HG03045 (cell line): ENCODE data around the gene CHRNB2.
A peak's percentile ranks its signal among the peaks of the same experiment; 100 is the strongest.

Experiments
- ATAC-seq: cut with Tn5 transposase; IDR thresholded peaks from one replicate; pipeline ENCODE4 v1.9.1; 2021; ENCODE audit warnings: mild to moderate bottlenecking, moderate library complexity; ENCODE audit not compliant: unreplicated experiment

Gene CHRNB2

DNA sequence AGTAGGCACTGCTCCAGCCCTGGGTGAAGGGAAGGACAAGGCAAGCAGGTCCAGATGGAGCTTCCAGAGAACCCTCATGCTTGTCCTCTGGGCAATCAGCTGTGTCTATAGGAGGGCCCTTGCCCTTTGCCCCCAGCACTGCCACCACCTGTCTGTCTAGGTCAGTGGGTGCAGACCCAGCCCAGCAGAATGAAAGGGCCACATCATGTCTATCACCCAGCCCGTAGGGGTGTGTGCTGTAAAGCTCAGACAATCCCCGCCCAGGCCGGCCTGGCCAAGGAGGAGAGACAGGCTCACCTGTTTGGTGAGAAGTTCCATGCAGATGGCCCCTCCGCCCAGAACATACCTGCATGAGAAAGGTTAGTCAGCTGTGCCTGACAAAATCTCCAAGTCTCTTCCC lies 16.1 kb upstream of the CHRNB2 start:
- no peak for ATAC-seq

DNA sequence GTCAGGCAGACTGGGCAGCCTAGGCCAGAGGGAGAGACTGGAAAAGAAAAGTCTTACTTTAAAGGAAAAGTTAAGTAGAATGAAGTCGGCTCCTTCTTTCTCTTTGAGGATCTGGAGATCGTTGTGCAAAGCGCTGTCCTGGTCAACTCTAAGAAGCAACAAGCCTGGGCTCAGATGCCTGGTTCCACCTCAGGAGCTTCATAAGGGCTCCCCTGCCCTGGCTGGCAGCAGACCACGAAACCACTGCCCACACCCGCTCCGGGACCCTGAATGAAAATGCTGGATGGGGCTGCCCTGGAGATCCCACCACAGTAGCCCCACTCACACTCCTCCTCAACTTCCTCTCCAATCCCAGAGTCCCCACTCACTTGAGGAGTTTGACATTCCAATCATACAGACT lies 15.5 kb upstream of the CHRNB2 start:
- no peak for ATAC-seq

DNA sequence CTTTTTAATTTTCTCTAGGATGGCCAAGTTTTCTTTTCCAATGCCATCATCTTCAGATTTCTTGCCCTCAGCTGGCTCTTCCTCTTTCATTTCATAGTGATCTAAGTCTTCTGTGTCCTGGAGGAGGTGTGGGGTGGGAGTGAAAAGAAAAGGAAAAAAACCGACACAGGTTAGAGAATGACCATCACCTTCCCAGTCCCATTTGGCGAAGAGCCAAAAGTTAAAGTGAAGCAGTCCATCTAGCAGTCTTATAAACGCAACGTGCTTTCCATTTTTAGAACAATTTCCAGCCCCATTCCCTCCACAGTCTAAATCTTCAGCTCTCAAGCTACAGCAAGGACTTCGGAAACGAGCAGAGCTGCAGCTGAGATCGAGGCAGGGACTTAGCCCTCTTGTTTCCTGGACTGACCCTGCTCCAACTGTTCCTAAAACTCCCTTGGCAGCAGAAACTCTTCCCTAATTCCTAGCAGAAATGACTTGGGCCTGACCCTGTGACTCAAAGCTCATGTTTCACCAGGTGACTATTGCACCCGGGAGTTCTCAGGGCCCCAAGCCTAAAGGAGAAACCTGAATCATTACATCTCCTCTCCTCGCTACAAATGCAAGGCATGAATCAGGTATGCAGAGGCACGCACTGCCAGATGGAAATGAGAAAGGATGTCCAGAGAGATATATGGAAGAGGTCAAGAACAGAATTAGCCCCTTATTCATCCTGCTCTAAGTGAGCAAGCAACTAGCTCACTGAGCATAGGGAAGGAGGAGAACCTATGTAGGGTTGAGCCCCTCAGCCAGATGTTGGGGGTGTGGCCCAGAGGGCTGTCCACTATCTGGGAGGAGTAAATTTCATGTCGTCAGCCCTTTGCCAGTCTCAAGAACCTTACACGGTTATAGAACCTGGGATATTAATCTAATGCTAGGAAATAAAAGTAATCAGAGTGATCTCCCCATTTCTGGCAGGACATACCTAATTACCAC lies 14.2 kb upstream of the CHRNB2 start:
- ATAC-seq: no peak

DNA sequence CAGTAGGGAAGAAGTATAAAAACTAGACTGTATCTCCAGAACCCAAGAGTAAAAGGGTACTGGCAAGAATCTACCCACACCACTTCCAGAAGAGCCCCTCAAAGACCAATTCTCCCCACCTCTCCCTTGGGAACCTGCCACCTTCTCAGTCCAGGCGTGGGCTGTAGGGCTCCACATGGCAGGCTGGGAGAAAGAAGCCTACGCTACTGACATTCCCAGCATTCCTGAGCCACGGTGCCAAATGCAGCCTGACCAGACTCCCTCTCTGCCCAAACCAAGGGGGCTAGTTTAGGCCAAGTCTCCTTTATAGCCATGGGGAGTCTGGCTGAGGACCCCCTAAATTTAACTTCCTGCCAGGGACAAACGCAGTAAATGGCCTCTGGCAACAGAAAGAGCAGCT lies 11.2 kb upstream of the CHRNB2 start:
- ATAC-seq: no peak

DNA sequence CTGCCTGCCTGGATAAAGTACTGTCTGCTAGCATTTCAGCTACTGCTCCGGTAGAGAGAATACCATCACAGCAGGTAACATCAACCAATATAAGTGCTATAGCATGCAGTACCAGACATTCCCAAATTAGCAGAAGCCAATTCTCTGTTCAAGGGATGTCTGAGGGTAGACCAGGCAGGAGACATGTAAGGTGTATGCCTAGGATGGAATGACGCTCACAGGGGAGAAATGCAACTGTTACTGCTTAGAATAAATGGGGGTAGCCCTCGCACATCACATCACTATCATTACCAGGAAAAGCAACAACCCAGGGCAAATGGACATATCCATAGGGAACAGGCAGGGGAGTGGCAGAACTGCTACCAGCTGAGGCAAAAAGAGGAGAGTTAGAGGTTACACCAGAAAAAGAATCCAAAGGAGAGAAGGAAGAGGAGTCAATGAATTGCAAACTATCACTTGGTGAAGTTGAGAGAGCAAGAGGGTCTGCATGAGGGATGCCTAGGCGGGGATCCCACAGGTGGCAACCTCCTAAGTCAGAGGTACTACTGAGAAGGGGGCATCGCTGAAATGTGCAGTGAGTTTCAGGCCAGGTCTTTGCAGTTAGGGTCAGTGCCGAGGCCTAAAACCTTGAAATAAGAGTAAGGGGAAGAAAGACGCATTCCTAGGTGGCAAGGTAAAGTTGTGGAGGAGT lies 10.2 kb upstream of the CHRNB2 start:
- no peak for ATAC-seq

DNA sequence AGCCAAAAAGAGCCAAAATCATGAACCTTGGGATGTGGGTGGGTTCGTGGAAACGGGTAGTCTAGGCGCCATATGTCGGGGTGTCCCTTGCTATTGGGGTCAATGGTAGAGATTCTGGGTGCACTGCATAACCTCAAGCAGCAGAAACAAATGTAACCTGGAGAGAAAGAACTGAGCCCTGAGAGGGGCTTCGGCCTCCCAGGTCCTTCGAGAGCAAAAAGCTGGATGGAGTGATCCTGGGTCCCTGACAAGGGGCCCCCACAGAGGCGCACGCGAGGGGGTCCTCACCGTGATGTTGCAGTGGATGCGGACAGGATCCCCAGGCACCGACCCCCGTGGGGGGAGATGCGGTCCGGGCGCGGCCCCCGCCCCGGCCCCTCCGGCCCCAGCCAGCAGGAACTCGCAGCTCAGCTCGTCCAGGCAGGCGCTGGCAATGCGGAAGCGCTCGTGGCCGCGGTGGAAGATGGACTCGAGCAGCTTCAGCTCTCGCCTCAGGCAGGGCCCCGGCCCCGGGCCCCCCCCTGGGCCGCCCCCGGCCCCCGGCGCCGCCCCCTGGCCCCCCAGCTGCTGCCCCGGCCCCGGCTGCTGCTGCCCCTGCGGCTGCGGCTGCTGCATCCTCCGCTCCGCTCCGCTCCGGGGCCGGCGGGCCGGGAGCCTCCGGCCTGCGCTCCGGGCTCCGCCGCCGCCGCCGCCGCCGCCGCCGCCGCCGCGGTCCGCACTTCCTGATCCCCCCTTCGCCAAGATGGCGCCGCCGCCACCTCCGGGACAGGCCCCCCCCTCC lies 9.4 kb upstream of the CHRNB2 start, which contains the start of gene UBE2Q1:
TSS of gene UBE2Q1 (minus strand) at position 724 of the 781 bp plus-strand sequence. CDS start at position 615, 109 bp downstream.
- ATAC-seq: peak; percentile 11

DNA sequence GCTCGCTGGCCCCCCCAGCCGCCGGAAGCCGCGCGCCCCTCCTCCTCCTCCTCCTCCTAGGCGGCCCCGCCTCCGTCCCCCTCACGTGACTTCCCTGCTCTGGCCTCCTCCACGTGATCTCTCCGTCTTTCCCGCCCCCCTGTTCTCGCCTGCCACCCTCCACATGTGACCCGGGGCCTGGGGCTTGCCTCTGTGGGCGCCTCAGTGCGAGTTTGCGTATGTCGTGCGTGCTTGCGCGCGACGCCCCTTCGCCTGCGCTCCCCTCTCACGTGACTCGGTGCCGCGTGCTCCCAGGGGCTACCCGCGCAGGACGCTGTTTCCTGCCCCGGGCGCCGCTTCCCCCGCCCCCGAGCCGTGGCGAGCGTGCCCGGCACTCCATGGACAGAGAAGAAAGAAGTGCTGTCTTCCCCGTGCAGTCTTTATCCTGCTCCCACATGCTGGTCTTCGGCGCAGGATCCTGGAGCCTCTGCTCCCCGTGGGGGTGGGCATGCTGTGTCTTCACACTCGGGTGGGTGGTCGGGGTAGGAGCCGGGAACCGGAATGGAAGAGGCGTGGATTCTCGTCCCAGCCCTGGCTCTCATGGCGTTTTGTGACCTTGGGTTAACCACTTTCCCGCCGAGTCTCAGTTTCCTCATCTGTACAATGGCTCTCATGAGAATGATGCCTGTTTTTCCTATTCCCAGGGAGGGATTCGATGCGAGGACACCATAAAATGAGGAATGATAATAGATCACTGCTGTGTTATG lies 8.7 kb upstream of the CHRNB2 start:
- ATAC-seq: peak; percentile 84

DNA sequence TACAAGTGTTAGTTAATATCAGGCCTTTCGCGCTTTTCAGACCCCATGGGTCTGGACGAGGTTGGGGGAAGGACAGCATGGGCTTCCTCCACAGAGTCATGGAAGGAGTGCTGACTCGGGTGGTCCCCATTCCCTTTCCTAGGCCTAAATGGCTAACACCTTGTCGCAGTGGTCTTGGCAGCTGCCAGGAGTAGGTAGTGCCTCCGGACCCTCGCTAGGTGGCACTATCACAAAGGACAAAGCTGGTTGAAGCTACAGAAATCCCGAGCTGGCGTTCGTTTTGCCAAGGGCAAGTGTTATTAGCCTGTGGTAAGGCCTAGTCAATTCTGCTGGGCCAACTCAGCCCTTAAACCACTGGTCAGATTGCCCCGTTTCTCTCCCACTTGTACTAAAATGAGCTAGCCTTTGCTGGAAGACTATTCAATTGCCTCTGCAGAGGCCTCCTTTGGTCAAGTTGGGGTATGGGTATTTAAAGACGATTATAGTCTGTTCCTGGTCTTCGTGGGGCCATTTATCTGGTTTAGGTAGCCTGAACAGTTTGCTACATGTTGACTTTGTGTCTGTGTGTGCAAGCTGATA lies 8.0 kb upstream of the CHRNB2 start:
- ATAC-seq: peak; percentile 36

DNA sequence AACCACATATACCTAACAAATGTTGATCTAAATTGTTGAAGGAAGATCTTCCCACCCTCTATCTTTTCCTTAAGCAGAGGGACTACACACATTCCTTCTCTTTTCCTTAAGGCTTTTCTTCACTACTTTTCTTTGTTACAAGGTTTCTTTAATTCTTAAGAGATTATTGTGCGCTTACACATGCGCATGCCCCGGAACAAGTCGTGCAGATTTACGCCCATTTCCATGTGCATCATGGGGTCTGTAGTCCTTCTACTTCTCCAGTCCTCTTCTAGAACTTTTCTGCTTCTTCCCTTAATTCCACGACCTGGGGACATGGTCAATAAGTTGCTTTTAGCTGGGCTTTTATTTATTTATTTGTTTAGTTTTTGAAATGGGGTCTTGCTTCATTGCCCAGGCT lies 1.7 kb upstream of the CHRNB2 start:
- no peak for ATAC-seq

DNA sequence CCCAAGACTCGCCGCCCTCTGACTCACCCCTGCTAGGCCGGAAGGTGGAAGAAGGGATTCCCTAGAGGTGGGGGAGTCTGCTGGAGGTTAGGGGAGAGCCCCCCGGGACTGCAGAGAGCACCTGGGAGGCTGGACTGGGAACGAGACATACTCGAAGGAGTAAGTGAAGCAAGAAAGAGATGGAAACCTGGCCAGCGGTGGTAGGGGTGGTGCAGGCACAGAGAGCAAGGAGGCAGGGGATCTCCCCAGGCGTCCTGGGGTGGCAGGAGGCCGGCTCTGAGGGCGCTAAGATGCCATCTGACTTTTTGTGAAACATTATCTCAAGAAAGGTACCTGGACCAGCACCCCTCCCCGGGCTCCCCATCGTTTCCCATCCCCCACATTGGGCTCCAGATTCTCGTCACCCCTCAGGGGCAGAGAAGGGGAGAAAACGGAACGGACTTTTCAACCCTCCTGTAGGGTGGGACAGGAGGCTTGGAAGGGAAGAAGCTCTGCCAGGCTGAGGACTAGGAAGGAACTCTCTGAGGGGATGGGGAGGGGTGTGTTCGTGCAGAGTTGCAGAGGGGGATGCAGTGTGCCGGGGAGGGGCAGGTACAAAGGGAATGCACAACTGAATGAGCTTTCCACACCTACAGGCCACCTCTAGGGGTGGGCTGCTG lies 708 bp downstream of the CHRNB2 start:
- ATAC-seq: no peak

DNA sequence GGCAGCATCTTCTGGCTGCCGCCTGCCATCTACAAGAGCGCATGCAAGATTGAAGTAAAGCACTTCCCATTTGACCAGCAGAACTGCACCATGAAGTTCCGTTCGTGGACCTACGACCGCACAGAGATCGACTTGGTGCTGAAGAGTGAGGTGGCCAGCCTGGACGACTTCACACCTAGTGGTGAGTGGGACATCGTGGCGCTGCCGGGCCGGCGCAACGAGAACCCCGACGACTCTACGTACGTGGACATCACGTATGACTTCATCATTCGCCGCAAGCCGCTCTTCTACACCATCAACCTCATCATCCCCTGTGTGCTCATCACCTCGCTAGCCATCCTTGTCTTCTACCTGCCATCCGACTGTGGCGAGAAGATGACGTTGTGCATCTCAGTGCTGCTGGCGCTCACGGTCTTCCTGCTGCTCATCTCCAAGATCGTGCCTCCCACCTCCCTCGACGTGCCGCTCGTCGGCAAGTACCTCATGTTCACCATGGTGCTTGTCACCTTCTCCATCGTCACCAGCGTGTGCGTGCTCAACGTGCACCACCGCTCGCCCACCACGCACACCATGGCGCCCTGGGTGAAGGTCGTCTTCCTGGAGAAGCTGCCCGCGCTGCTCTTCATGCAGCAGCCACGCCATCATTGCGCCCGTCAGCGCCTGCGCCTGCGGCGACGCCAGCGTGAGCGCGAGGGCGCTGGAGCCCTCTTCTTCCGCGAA lies 3.8 kb downstream of the CHRNB2 start:
- no peak for ATAC-seq

DNA sequence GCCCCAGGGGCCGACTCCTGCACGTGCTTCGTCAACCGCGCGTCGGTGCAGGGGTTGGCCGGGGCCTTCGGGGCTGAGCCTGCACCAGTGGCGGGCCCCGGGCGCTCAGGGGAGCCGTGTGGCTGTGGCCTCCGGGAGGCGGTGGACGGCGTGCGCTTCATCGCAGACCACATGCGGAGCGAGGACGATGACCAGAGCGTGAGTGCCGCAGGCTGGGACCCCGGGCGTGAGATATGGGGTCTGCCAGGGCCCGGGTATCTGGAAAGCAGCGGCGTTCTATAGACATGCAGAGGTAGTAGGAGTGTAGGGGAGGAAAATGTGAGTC lies 4.3 kb downstream of the CHRNB2 start:
- ATAC-seq: no peak

DNA sequence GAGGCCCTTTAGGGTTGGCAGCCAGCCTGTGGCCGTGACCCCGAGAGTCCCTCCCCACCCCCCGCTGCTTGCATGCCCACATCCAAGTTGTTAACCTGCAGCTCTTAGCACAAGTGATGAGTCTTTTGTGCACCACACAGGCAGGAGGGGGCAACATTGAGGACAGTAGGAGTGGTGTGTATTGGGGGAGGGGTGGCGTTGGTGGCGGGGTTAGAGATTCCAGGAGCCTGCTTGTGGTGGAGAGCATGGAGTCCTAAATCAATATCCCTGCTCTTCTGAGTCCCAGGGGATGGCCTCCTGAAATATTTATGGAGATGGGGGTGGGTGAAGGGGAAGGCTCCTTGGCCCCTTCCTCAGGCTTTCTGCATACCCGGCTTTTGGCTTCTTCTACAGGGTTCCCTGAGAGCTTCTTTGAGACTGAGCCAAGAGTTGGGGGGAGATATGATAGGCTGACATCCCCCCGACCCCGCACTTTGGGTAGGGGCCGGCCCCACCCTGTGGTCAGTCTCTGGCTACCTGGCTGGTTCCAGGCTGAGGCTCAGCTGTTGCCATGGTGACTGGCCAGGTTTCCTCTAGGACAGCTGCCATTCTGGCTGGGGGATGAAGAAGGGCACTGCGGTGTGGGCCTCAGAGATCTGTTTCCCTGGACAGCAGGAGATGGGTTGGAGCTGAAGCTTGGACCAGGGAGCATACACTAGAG lies 5.0 kb downstream of the CHRNB2 start:
- no peak for ATAC-seq

DNA sequence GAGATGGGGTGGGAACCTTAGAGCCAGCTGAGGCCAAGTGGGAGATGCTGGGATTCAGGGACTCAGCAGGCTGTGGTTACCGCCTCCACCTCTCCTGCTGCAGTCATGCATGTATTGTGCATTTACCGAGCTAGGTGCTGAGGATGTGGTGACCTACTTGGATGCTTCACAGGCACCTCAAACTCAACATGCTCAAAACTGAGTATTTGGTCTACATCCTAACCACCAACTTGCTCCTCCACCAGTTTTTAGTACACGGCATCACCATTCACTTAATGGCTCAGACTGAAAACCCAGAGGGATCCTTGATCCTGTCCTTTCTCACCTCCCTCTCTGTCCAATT lies 5.6 kb downstream of the CHRNB2 start:
- no peak for ATAC-seq

DNA sequence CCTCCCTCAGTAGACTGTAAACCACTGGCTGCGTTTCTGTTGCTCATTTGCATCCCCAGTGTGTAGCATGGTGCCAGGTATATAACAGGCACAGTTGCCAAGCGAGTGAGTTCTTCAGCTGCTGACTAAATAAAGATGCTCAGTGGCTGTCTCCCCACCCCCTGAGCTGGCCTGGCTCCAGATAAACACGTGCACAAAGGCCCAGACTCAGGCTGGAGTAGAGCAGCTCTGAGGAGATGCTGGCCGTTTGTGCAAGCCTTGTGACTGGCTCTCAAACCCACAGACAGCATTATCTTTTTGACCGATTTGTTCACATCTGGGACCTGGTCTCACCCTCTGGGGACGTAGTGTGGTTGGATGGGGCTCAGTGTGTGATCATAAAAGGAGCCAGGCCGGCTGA lies 7.1 kb downstream of the CHRNB2 start:
- no peak for ATAC-seq

DNA sequence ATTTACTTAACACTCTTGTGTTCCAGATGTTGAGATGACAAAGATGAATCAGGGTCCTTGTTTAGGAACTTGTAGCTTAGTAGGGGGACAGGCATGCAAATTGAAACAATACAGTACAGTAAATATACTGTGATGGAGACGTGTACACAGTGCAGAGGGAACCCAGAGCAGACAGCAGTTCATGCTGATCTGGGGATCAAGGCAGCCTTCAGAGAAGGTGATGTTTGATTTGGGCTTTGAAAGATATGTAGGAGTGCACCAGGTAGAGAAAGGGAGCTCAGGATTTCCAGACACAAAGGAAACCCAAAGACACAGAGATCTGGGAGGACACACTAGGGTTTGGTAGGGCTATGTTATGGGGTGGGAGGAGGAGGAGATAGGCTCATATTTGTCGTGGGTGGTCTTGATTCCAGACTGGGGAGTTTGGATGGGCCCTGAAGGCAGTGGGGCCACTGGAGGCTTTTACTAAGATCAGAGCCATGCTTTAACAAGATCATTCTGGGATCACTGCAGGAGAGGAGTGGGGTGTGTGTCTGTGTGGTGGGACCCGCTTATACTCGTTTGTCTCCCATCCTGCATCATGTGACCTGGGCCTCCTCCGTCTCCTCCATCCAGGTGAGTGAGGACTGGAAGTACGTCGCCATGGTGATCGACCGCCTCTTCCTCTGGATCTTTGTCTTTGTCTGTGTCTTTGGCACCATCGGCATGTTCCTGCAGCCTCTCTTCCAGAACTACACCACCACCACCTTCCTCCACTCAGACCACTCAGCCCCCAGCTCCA lies 7.8 kb downstream of the CHRNB2 start:
- ATAC-seq: no peak

DNA sequence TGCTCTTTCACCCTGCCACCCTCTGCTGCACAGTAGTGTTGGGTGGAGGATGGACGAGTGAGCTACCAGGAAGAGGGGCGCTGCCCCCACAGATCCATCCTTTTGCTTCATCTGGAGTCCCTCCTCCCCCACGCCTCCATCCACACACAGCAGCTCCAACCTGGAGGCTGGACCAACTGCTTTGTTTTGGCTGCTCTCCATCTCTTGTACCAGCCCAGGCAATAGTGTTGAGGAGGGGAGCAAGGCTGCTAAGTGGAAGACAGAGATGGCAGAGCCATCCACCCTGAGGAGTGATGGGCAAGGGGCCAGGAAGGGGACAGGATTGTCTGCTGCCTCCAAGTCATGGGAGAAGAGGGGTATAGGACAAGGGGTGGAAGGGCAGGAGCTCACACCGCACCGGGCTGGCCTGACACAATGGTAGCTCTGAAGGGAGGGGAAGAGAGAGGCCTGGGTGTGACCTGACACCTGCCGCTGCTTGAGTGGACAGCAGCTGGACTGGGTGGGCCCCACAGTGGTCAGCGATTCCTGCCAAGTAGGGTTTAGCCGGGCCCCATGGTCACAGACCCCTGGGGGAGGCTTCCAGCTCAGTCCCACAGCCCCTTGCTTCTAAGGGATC lies 8.5 kb downstream of the CHRNB2 start:
- no peak for ATAC-seq
